ENCODE data around the gene RPGR. TPM values are rescaled to one million over a fixed set of nuclear protein-coding genes. Genes with fewer than 3 reads are reported as not detected.

RPGR gene
- total and polyA plus RNA-seq, 9 of the 15 experiments (the other 6 are each of a cell fraction or from before 2014, with no cell fraction given) = 2.1 to 7.9 (median 5.7) TPM

- DNase-seq (ENCODE audit: extremely low read depth in 1 of 4, low spot score in 3 of 4) (no peak), FAIRE-seq (no peak), ATAC-seq (no peak)
- Histone ChIP-seq H3K4me1 (replicated peaks in 1 of 2; ENCODE audit: control insufficient read depth in 2 of 2, insufficient read depth in 2 of 2, low read length in 2 of 2) (no peaks in the 10 kb centered on the region), H3K9ac (ENCODE audit: insufficient read depth in 1 of 2, low read depth in 2 of 2, low read length in 2 of 2) (no peak overlapping the region), H3K9me1 (ENCODE audit: control insufficient read depth, insufficient read depth, low read length) (no peaks in the 10 kb centered on the region), H3K27ac (ENCODE audit: extremely low read depth, low read depth, low read length) (no peak overlapping the region), H3K4me3 (no peak overlapping the region), H3K79me2 (ENCODE audit: control insufficient read depth, insufficient read depth, low read length) (no peaks in the 10 kb centered on the region), H3K36me3 (ENCODE audit: control insufficient read depth, insufficient read depth, low read length) (no peaks in the 10 kb centered on the region), H3K9me3 (replicated peaks; ENCODE audit: control insufficient read depth, insufficient read depth, low read depth, low read length) (no peaks in the 10 kb centered on the region), H2AFZ (ENCODE audit: low read depth, low read length) (no peak overlapping the region), H3K4me2 (ENCODE audit: insufficient read depth, low read length) (no peak overlapping the region), H4K20me1 (replicated peaks; ENCODE audit: control insufficient read depth, insufficient read depth, low read length) (no peaks in the 10 kb centered on the region), H3K27me3 (ENCODE audit: control insufficient read depth in 2 of 2, insufficient read depth in 2 of 2, low read length in 2 of 2) (no peaks in the 10 kb centered on the region)
- WGBS (ENCODE audit: insufficient coverage, low coverage, missing lambda C conversion rate) = 0% methylated on average over 4 of the region's 4 CpGs
- TF ChIP-seq FOXK2 (conservative IDR thresholded peaks at IDR 0.05 in 1 of 2, IDR thresholded peaks at IDR 0.05 in 1 of 2; ENCODE audit: low read depth in 2 of 2) (no peak), ZNF184 (CRISPR knock-in tag; IDR thresholded peaks at IDR 0.05) (no peak), ZFX (CRISPR knock-in tag; IDR thresholded peaks at IDR 0.05) (no peak), SMAD2 (IDR thresholded peaks at IDR 0.05; ENCODE audit: low read depth, low read length) (no peak), ZNF24 (IDR thresholded peaks at IDR 0.05) (no peak), NCOA1 (IDR thresholded peaks at IDR 0.05; ENCODE audit: low read depth) (no peak), CC2D1A (IDR thresholded peaks at IDR 0.05) (no peak), GATAD2A (IDR thresholded peaks at IDR 0.05) (no peak), ZNF395 (CRISPR knock-in tag; IDR thresholded peaks at IDR 0.05) (no peak), ELF2 (CRISPR knock-in tag; IDR thresholded peaks at IDR 0.05) (no peak), ZNF217 (CRISPR knock-in tag; IDR thresholded peaks at IDR 0.05) (no peak), CREB1 (IDR thresholded peaks at IDR 0.05) (no peak), CREB1 (CRISPR knock-in tag; IDR thresholded peaks at IDR 0.05) (no peak), ATF6 (CRISPR knock-in tag; IDR thresholded peaks at IDR 0.05) (no peak)
- ChIA-PET POLR2A (no interaction called here), CTCF (ENCODE audit: low intra/inter-chr PET ratio) (no interaction called here)
- intact Hi-C loops (cut with micrococcal nuclease) (no loop called here), in situ Hi-C loops (cut with MboI) (no loop called here)
- no TSS peak for BruUV-seq (replicated peaks)
Observed at GRCh38 chrX:38357747-38358673, 30.7 kb upstream of the RPGR start.
